H9 (cell line): ENCODE results near the gene PSAPL1. TPM values are rescaled to one million over a fixed set of nuclear protein-coding genes. Genes with fewer than 3 reads are reported as not detected.

Experiments used
- DNase-seq: peaks from one replicate; pipeline ENCODE4 v3.0.0-alpha.2; 2017
- H2AFZ ChIP-seq: one replicate; pipeline ENCODE4 v1.6.1; 2013; ENCODE audit warnings: mild to moderate bottlenecking, low read length, control low read depth, moderate library complexity
- H2AK5ac ChIP-seq: 2 replicates; pipeline ENCODE4 v1.6.1; 2013; ENCODE audit warnings: low read length, control low read depth, mixed read lengths; ENCODE audit not compliant: insufficient read length
- H2BK120ac ChIP-seq: one replicate; pipeline ENCODE4 v1.6.1; 2013; ENCODE audit warnings: low read depth, mild to moderate bottlenecking, low read length, control low read depth, inconsistent platforms; ENCODE audit not compliant: poor library complexity, severe bottlenecking
- H2BK12ac ChIP-seq: 2 replicates; pipeline ENCODE4 v1.6.1; 2013; ENCODE audit warnings: low read length, control low read depth, mixed read lengths, low read depth; ENCODE audit not compliant: insufficient read length
- H2BK15ac ChIP-seq: 2 replicates; pipeline ENCODE4 v1.6.1; 2013; ENCODE audit warnings: low read depth, low read length, control low read depth
- H2BK20ac ChIP-seq: one replicate; pipeline ENCODE4 v1.6.1; 2013; ENCODE audit warnings: low read depth, mild to moderate bottlenecking, low read length, control low read depth, inconsistent platforms; ENCODE audit not compliant: poor library complexity, severe bottlenecking
- H2BK5ac ChIP-seq: 2 replicates; pipeline ENCODE4 v1.6.1; 2013; ENCODE audit warnings: low read length, control low read depth, mixed read lengths; ENCODE audit not compliant: insufficient read length
- H3K14ac ChIP-seq: 2 replicates; pipeline ENCODE4 v1.6.1; 2013; ENCODE audit warnings: low read length, control low read depth; ENCODE audit not compliant: insufficient read depth
- H3K18ac ChIP-seq: 2 replicates; pipeline ENCODE4 v1.6.1; 2013; ENCODE audit warnings: low read depth, mild to moderate bottlenecking, mixed read lengths, low read length, control low read depth; ENCODE audit not compliant: insufficient read length
- H3K23ac ChIP-seq: 2 replicates; pipeline ENCODE4 v1.6.1; 2013; ENCODE audit warnings: low read length, control low read depth, mixed read lengths, low read depth; ENCODE audit not compliant: insufficient read length
- H3K23me2 ChIP-seq: 2 replicates; pipeline ENCODE4 v1.6.1; 2013; ENCODE audit warnings: low read depth, mild to moderate bottlenecking, mixed read lengths, low read length, control low read depth; ENCODE audit not compliant: insufficient read length, poor library complexity, severe bottlenecking
- H3K27ac ChIP-seq: 2 replicates; pipeline ENCODE4 v1.5.1; 2013; ENCODE audit warnings: low read length, control low read depth, mixed read lengths, low read depth; ENCODE audit not compliant: insufficient read length
- H3K27me3 ChIP-seq: 2 replicates; pipeline ENCODE4 v1.6.1; 2013; ENCODE audit warnings: low read length, control low read depth, inconsistent platforms; ENCODE audit not compliant: insufficient read depth
- H3K4ac ChIP-seq: 2 replicates; pipeline ENCODE4 v1.6.1; 2013; ENCODE audit warnings: low read depth, mild to moderate bottlenecking, control low read depth, inconsistent platforms, low read length, moderate library complexity
- H3K4me1 ChIP-seq: 2 replicates; pipeline ENCODE4 v1.6.1; 2013; ENCODE audit warnings: low read length, control low read depth, inconsistent platforms; ENCODE audit not compliant: insufficient read depth
- H3K4me2 ChIP-seq: 2 replicates; pipeline ENCODE4 v1.6.1; 2013; ENCODE audit warnings: low read length, control low read depth, mixed read lengths; ENCODE audit not compliant: insufficient read length, insufficient read depth
- H3K56ac ChIP-seq: 2 replicates; pipeline ENCODE4 v1.6.1; 2013; ENCODE audit warnings: low read depth, mild to moderate bottlenecking, mixed read lengths, low read length, control low read depth; ENCODE audit not compliant: insufficient read length
- H3K79me1 ChIP-seq: 2 replicates; pipeline ENCODE4 v1.6.1; 2013; ENCODE audit warnings: low read depth, mild to moderate bottlenecking, moderate library complexity, low read length, control low read depth, inconsistent platforms; ENCODE audit not compliant: insufficient read depth, poor library complexity, severe bottlenecking
- H3K79me2 ChIP-seq: 2 replicates; pipeline ENCODE4 v1.6.1; 2013; ENCODE audit warnings: low read length, control low read depth, inconsistent platforms; ENCODE audit not compliant: insufficient read depth
- H3K9ac ChIP-seq: 2 replicates; pipeline ENCODE4 v1.6.1; 2013; ENCODE audit warnings: low read length, control low read depth, mixed read lengths; ENCODE audit not compliant: insufficient read length; ENCODE audit errors: extremely low read depth
- H3K9me3 ChIP-seq: one replicate; pipeline ENCODE4 v1.6.1; 2013; ENCODE audit warnings: low read depth, low read length, inconsistent platforms; ENCODE audit not compliant: control insufficient read depth
- H3T11ph ChIP-seq: one replicate; pipeline ENCODE4 v1.6.1; 2013; ENCODE audit warnings: mild to moderate bottlenecking, low read length, control low read depth, inconsistent platforms
- H4K20me1 ChIP-seq: one replicate; pipeline ENCODE4 v1.6.1; 2013; ENCODE audit not compliant: control insufficient read depth, insufficient read length, insufficient read depth
- H4K5ac ChIP-seq: 2 replicates; pipeline ENCODE4 v1.6.1; 2013; ENCODE audit warnings: low read depth, mild to moderate bottlenecking, mixed read lengths, low read length, control low read depth; ENCODE audit not compliant: insufficient read length
- H4K8ac ChIP-seq: replicated peaks from 2 replicates; pipeline ENCODE4 v1.6.1; 2013; ENCODE audit warnings: low read length, control low read depth, mixed read lengths, low read depth; ENCODE audit not compliant: insufficient read length
- H4K91ac ChIP-seq: 2 replicates; pipeline ENCODE4 v1.6.1; 2013; ENCODE audit warnings: low read depth, mild to moderate bottlenecking, moderate library complexity, mixed read lengths, low read length, control low read depth; ENCODE audit not compliant: insufficient read length
- H3K27ac Mint-ChIP-seq, 3 experiments: 2 replicates in 2 of 3; 3 replicates in 1 of 3; pipeline ENCODE4 v1.8.0; 2020 to 2021; ENCODE audit warnings: mixed read lengths in 3 of 3, mild to moderate bottlenecking in 1 of 3, moderate library complexity in 1 of 3
- H3K27me3 Mint-ChIP-seq: 2 replicates; pipeline ENCODE4 v1.8.0; 2021; ENCODE audit warnings: low read depth, mild to moderate bottlenecking, moderate library complexity, mixed read lengths
- H3K36me3 Mint-ChIP-seq, 3 experiments: 2 replicates in 2 of 3; 3 replicates in 1 of 3; pipeline ENCODE4 v1.8.0; 2020 to 2021; ENCODE audit warnings: low read depth in 3 of 3, mixed read lengths in 3 of 3; ENCODE audit not compliant: insufficient read depth in 1 of 3
- H3K4me1 Mint-ChIP-seq, 2 experiments: 2 replicates each; pipeline ENCODE4 v1.8.0; 2020; ENCODE audit warnings: mixed read lengths in 2 of 2
- H3K4me3 Mint-ChIP-seq, 2 experiments: 2 replicates in 1 of 2; 3 replicates in 1 of 2; pipeline ENCODE4 v1.8.0; 2020 to 2021; ENCODE audit warnings: mild to moderate bottlenecking in 2 of 2, mixed read lengths in 2 of 2, moderate library complexity in 1 of 2
- H3K9me3 Mint-ChIP-seq, 2 experiments: 2 replicates in 1 of 2; 3 replicates in 1 of 2; pipeline ENCODE4 v1.8.0; 2020; ENCODE audit warnings: mild to moderate bottlenecking in 2 of 2, mixed read lengths in 2 of 2, moderate library complexity in 1 of 2
- WGBS: extraction: QIAGEN DNeasy Blood & Tissue Kit; methylation state at CpG from one replicate; pipeline ENCODE4 v1.1.7; 2013; ENCODE audit warnings: missing lambda C conversion rate, low lambda C conversion rate, mixed read lengths; ENCODE audit not compliant: insufficient read length; ENCODE audit errors: extremely low coverage; 5-methylcytosine and 5-hydroxymethylcytosine counted together
- total RNA-seq: library from RNA; stranded (reverse); gene quantifications from 2 replicates; pipeline ENCODE4 v1.2.1, GENCODE V29; 2021
- TF ChIP-seq, protein P1 (sequence below): fragments of 200-600 bp; sonication (generic); conservative IDR thresholded peaks from 3 replicates; pipeline ENCODE4 v1.8.0; 2021; ENCODE audit warnings: antibody characterized with exemption, mild to moderate bottlenecking

Gene PSAPL1
- total RNA-seq, 1 experiment from 2014 or later, result 0.04 TPM

GRCh38 chr4:7425591-7426468 is 8.9 kb downstream of the PSAPL1 start:
- Mint-ChIP-seq H3K9me3 (no peaks in the 10 kb centered on the region; a peak in 2 of 5 replicates), H3K36me3 (no peaks in the 10 kb centered on the region), H3K27ac (peak overlapping the region in 1 of 3 experiments; percentile 79; a peak in 1 of 7 replicates), H3K27me3 (peaks cover 17% of the 10 kb centered on the region), H3K4me3 (no peak overlapping the region), H3K4me1 (peaks cover 36 to 46% of the 10 kb centered on the region in 2 experiments)
- Histone ChIP-seq H3K27me3 (no peaks in the 10 kb centered on the region), H3K27ac (no peak overlapping the region), H2BK15ac (no peak overlapping the region), H2BK20ac (no peak overlapping the region), H3T11ph (no peak overlapping the region), H2BK12ac (no peak overlapping the region), H3K14ac (no peak overlapping the region), H4K5ac (no peak overlapping the region), H3K4me2 (no peak overlapping the region), H3K23ac (no peak overlapping the region), H3K79me2 (no peaks in the 10 kb centered on the region), H3K23me2 (peaks cover 3% of the 10 kb centered on the region), H2AFZ (no peak overlapping the region), H3K79me1 (no peaks in the 10 kb centered on the region), H3K4me1 (no peaks in the 10 kb centered on the region; the same call in 1 of the 2 replicates), H3K4ac (no peak overlapping the region), H3K9ac (no peak overlapping the region), H4K20me1 (no peaks in the 10 kb centered on the region), H2BK5ac (no peak overlapping the region), H2AK5ac (no peak overlapping the region), H3K9me3 (no peaks in the 10 kb centered on the region), H3K18ac (no peak overlapping the region), H4K91ac (no peak overlapping the region), H2BK120ac (no peak overlapping the region), H4K8ac (no peak overlapping the region), H3K56ac (no peak overlapping the region)
- peak; percentile 24 for DNase-seq
- no CpG with 5 or more reads among the region's 28 CpGs for WGBS
- TF ChIP-seq, protein P1, sequence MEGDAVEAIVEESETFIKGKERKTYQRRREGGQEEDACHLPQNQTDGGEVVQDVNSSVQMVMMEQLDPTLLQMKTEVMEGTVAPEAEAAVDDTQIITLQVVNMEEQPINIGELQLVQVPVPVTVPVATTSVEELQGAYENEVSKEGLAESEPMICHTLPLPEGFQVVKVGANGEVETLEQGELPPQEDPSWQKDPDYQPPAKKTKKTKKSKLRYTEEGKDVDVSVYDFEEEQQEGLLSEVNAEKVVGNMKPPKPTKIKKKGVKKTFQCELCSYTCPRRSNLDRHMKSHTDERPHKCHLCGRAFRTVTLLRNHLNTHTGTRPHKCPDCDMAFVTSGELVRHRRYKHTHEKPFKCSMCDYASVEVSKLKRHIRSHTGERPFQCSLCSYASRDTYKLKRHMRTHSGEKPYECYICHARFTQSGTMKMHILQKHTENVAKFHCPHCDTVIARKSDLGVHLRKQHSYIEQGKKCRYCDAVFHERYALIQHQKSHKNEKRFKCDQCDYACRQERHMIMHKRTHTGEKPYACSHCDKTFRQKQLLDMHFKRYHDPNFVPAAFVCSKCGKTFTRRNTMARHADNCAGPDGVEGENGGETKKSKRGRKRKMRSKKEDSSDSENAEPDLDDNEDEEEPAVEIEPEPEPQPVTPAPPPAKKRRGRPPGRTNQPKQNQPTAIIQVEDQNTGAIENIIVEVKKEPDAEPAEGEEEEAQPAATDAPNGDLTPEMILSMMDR, result no peak
